ENCODE data around the gene SYT14.
"Not testable (repeated sequence)": the region's sequence is repeated elsewhere in the genome, so short reads cannot be mapped to it uniquely, and the experiment has no call there.

Gene SYT14

DNA sequence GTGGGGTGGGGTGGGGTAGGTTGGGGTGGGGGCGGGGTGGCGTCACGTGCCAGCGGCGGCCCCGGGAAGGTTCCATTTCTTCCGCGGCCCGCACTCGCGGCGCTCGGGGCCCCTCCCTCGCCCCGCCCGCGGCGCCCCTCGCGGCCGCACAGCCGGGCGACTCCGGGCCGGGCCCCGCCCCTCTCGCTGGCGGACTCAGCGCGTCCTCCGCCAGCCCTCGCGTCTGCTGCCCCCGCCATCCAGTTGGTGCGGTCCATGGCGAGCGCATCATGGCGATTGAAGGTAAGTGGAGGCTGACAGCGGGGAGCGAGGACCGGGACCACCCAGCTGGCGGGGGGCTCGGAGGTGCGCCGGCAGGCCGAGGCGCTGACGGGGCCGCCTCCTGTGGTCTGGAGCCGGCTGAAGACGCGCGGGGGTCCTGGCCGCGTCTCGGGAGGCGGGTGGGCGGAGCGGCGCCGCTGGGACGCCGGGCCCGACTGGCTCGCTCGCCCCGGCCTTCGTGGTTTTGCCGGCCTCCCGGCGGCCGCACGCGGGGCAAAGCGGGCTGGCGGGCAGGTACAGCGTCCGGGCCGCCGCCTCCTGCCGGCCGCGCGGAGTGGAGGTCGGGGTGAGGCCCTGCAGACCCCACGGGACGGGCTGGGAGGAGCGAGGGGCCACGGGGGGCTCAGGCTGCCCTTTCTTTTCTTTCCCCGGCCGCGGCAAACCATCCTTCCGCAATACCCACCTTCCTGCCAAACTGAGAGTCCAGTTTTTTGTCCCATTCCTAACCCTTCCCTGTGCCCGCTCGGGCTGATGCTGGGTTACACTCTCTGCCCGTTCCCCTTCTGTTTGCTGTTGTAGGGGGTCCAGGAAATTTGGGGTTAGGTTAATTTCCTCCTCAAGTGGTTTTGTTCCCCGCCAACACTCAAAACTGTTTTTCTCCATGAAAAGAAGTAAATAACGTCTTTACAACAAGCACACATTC is at the start of gene SYT14:
TSS of gene SYT14 (plus strand) at position 222 of the 964 bp plus-strand sequence. CDS start at position 270, 48 bp downstream.
- DNase-seq (ENCODE audit: low spot score): no peak

DNA sequence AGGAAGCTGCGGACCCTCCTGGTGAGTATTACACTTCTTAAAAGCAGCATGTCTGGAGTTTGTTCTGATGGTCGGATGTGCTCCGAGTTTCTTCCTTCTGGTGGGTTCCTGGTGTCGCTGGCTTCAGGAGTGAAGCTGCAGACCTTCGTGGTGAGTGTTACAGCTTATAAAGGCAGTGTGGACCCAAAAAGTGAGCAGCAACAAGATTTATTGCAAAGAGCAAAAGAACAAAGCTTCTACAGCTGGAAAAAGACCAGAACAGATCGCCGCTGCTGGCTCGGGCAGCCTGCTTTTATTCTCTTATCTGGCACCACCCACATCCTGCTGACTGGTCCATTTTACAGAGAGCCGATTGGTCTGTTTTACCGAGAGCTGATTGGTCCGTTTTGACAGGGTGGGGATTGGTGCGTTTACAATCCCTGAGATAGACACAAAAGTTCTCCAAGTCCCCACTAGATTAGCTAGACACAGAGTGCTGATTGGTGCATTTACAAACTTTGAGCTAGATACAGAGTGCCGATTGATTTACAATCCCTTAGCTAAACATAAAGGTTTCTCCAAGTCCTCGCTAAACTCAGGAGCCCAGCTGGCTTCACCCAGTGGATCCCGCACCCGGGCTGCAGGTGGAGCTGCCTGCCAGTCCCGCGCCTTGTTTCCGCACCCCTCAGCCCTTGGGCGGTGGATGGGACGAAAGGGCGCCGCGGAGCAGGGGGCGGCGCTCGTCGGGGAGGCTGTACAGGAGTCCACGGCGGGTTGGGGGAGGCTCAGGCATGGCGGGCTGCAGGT is 49.5 kb upstream of the SYT14 start:
- not testable (repeated sequence) for DNase-seq (ENCODE audit: low spot score)

DNA sequence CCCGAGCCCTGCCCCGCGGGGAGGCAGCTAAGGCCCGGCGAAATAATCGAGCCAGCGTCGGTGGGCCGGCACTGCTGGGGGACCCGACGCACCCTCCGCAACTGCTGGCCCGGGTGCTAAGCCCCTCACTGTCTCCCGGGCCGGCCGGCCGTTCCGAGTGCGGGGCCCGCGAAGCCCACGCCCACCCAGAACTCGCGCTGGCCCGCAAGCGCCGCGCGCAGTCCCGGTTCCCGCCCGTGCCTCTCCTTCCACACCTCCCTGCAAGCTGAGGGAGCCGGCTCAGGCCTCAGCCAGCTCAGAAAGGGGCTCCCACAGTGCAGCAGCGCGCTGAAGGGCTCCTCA is 49.0 kb upstream of the SYT14 start:
- no peak for DNase-seq (ENCODE audit: low spot score)

DNA sequence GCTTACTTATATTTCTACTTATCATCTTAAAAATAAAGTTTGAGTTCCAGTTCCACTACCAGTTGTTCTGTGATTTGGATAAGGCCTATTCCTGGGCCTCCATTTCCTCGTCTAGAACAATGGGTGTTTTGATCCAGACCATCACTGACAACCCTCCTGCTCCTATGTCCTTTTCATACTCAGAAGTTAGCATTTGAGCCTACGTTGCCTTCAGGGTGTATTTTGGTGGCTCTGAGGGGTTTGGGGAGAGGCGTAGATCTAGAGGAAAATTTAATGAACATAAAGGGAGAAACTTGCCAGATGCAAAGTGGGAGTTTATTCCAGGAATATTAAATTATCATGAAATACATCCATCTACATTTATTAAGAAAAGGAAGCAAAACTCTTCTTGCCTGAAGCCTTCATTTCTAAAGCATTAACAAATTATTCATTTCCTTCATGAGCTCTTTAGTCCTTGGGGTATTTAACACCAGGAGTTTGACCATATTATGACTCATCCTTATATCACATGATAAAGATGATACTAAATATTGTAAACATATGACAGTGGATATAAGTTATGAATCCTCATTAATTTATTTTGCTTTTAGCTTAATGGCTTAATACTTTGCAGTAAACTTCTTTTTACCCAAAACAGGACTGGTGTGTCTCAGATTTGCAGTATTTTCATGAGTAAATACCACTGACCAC is 47.2 kb upstream of the SYT14 start:
- no peak for DNase-seq (ENCODE audit: low spot score)

DNA sequence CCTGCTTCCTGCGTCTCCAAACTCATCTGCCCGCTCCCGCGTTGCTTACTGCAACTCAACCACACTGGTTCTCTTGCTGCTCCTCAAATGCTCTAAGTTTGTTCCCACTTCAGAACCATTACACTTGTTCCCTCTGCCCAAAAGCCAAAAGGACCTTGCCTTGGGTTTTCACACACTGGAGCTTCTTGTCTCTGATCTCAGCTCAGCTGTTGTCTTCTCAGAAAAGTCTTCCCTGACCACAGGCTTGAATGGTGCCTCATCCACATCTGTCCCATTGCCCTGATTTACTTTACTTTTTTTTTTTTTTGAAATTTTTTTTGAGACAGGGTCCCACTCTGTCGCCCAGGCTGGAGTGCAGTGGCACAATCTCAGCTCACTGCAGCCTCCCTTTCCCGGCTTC is 44.3 kb upstream of the SYT14 start:
- no peak for DNase-seq (ENCODE audit: low spot score)

DNA sequence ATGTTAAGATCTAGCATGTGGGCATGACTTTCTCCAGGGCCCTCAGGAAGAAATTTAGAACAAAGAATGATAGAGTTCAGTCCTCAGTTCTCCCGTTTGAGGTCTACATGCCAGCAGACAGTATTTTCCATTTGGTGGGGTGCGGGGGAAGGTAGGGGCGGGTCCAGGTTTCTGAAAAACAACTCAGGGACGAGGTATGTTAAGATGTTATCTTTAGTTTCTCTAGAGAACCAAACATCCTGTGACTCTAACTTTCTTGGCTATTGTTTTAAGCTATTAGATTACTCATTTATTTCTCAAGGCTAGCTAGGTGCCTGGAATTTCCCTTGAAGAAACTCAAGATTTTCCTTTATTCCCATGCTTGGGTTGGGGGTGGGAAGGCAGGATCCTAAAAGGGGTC is 42.3 kb upstream of the SYT14 start:
- DNase-seq (ENCODE audit: low spot score): no peak

DNA sequence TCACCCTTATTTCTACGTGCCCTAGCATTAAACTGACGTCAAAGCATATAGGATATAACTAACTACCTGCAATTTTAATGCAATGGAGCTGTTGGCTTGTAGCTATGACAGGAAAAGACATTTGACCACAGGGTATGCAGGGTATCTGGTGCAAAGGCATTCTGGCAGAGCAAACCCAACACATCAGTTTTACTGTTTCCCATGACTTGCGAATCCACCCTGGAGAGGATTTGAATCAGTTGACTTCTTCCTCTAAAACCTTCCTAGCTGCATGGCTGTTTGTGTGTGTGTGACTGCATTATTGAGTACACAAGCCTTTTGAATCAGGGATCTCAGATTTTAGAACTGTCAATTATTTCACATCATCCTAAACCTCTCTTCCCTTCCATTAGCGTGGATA is 41.7 kb upstream of the SYT14 start:
- no peak for DNase-seq (ENCODE audit: low spot score)

DNA sequence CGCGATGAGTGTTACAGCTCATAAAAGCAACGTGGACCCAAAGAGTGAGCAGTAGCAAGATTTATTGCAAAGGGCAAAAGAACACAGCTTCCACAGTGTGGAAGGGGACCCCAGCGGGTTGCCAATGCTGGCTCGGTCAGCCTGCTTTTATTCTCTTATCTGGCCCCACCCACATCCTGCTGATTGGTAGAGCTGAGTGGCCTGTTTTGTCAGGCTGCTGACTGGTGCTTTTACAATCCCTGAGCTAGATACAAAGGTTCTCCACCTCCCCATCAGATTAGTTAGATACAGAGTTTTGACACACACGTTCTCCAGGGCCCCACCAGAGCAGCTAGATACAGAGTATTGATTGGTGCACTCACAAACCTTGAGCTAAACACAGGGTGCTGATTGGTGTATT is 39.7 kb upstream of the SYT14 start:
- not testable (repeated sequence) for DNase-seq (ENCODE audit: low spot score)

DNA sequence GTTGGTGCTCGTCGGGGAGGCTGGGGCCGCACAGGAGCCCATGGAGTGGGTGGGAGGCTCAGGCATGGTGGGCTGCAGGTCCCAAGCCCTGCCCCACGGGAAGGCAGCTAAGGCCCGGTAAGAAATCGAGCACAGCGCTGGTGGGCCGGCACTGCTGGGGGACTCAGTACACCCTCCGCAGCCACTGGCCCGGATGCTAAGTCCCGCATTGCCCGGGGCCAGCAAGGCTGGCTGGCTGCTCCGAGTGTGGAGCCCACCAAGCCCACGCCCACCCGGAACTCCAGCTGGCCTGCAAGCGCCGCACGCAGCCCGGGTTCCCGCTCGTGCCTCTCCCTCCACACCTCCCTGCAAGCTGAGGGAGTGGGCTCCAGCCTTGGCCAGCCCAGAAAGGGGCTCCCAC is 39.2 kb upstream of the SYT14 start:
- not testable (repeated sequence) for DNase-seq (ENCODE audit: low spot score)

DNA sequence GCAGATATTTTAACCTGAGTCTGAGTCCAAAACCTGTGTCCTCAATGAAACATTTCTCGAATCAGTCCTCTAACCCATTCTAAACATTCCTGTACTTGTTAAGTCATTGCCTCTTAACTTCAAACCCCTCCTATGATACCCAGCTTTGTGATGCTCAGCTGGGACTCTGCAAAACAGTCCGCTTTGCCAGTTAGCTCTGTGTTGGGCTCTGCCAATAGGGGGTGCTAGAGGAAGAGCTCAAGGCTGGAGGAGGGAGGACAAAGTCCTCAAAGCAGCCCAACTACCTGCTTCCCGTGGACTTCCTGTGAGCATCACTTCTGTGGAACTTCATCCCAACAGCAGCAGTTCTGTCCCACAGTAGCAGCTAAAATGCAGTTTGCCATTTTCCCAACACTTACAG is 38.1 kb upstream of the SYT14 start:
- no peak for DNase-seq (ENCODE audit: low spot score)

DNA sequence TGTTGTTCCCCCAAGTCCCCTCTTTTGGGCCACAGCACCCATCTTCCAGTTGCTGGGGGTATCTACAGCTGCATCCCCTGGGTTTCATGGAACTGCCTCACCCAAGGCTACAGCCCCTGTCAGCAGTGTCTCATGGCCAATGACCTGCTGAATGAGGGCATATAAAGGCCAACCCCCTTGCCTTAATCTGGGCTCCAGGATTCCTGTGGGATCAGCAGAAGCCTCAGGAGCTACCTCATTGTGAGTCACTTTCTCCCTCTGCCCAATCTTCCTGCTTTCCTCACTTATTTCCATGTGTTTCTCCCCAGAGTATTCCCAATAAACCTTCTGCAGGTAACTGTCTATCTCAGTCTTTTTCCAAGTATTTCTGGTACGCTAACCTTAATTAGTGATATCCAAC is 37.3 kb upstream of the SYT14 start:
- DNase-seq (ENCODE audit: low spot score): peak; percentile 19

DNA sequence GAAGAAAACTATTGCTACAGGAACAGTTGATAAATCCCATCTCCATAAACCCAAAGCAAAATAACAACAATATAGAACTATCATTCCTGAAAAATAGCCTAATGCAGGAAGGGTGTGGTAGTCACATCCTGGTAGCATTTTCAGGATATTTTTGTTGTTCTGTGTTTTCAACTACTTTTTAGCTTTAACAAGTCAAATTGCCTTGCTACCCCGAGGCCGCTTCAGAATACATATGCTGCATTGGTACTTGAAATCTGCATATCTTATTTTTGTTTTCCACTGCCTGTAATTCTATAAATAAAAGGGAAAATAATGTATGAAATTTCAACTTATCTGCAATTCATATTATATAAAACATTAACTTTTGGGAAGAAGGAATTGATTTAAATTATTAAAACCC is 36.8 kb upstream of the SYT14 start:
- no peak for DNase-seq (ENCODE audit: low spot score)

DNA sequence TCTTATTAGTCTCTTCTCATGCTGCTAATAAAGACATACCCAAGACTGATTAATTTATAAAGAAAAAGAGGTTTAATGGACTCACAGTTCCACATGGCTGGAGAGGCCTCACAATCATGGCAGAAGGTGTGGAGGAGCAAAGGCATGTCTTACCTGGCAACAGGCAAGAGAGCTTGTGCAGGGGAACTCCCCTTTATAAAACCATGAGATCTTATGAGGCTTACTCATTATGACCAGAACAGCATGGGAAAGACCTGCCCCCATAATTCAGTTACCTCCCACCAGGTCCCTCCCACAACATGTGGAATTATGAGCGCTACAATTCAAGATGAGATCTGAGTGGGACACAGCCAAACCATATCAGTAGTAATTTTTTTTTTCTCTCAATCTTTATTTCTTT is 33.2 kb upstream of the SYT14 start:
- DNase-seq (ENCODE audit: low spot score): not testable (repeated sequence)

DNA sequence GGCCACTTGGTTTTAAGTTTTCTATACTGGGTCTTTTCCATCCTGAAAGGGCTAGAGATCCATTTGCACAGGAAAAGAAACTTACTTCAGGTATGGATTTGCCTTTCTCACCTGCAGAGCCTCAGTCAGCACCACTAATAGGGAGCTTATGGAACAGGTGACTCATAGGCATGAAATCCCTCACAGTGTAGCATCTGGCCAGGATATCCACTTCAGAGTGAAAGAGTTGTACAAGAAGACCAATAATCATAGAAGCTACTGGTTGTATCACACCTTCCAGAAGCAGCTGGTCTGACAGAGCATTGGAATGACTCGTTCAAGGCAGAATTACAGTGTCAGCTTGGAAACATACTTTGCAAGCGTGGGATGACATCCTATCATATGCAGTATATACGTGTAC is 26.3 kb upstream of the SYT14 start:
- DNase-seq (ENCODE audit: low spot score): no peak

DNA sequence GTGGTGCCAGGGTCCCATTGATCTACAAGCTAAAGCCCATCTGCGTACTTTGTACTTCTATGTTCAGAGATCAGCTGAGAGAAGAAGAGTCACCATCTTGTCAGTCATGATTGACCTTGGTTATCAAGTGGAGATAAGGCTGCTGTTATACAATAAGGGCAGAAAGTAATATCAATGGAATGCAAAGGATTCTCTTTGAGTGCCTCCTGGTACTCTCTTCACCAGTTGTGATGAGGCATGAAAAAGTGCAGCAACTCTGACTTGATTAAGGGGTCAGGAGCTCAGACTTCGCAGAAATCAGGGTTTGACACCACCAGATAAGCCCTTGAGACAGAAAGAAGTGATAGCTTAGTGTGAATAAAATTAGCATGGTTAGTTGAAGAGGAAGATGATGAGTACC is 25.7 kb upstream of the SYT14 start:
- DNase-seq (ENCODE audit: low spot score): no peak

DNA sequence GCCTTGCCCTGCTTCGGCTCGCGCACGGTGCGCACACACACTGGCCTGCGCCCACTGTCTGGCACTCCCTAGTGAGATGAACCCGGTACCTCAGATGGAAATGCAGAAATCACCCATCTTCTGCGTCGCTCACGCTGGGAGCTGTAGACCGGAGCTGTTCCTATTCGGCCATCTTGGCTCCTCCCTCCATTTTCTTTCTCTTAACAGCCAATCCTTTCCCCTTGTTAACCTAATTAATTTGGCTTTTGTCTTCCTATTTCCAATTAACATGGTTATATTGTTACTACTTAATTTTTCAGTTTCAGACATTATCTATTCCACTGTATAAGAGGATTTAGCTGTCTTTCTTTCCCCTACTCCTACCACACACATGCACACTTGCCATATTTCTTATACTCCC is 18.4 kb upstream of the SYT14 start:
- not testable (repeated sequence) for DNase-seq (ENCODE audit: low spot score)

DNA sequence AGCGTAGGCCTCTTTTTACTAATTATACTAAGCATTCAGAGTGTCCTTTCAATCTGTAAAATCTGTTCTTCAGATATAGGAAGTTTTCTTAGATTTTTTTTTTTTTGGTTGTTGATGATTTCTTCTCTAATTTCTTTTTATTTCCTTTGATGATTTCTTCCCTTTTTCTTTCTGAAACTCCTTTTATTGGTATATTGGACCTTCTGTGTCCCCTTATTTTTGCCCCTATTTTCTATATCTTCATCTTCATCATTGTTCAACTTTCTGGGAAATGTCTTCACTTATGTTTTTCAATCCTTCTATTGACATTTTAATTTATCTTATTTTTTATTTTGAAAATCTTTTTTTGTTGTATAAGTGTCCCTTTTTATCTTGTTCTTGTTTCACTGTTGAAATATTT is 17.2 kb upstream of the SYT14 start:
- DNase-seq (ENCODE audit: low spot score): no peak

DNA sequence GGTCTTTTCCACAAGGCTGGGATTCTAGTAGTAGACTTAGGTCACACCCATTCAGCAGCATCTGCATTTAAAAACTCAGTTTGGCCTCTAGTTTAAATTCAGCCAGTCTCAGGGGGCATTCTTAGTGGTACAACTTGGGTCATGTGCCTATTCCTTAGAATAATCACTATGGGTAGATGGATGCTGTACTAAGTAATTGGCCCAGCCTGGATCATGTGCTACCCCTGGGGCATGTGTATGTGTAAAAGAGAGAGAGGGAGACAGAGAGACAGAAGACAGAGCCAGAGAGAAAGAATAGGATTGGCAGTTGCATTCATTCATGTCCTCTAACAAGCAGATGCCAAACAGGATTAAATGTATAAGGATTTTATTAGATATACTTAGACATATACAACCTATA is 13.6 kb upstream of the SYT14 start:
- DNase-seq (ENCODE audit: low spot score): no peak

DNA sequence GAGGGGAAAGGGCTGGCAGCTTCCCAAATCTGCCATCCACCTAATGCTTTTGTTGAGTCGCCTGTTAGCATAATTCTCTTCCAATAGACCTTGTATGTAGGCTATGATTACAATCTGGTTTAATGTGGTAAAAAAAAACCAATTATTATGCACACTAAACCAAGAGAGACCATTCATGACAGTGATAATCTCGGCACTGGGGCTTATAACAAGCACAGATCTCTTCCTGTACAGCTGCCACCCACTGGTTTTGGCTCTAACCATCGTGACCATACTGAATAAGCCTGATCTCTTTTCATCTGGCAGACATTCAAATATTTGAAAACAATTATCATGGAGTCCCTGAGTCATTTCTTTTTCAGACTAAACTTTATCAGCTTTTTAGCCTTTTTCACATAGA is 12.0 kb upstream of the SYT14 start:
- DNase-seq (ENCODE audit: low spot score): peak; percentile 28

DNA sequence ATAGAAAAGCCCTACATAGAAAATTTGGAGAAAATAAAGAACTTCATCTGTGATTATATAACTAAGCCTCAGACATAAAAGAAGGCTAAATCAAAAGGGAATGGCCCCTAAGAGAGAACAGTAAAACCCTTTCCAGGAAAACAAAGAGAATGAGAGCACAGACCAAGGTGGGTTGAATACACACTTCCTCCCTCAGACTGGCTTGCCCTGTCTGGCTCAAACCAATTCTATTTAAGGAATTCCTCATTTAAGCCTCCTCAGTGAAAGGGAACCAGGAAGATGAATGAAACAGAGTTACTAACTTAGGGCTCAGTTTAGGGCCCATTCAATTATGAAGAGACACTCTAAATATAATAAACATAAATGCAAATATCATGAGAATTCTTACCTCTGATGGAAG is 10.6 kb upstream of the SYT14 start:
- DNase-seq (ENCODE audit: low spot score): no peak

DNA sequence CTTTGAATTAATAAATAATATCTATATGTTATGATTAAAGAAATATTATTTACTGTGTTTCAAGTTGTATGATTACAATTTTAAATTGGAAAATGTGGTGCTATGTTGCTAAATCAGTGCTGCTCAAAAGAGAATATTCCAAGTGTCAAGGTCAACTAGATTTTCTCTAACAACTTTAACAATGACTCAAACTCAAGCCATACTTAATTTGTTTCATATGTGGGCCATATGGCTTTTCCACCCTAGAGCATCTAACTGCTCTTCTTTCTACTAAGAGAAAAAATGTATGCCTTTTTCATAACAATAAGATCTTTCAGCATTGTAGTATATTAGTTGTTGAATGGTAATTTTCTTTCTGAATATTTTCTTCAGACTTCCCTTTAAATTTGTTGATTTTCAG is 8.3 kb upstream of the SYT14 start:
- DNase-seq (ENCODE audit: low spot score): no peak

DNA sequence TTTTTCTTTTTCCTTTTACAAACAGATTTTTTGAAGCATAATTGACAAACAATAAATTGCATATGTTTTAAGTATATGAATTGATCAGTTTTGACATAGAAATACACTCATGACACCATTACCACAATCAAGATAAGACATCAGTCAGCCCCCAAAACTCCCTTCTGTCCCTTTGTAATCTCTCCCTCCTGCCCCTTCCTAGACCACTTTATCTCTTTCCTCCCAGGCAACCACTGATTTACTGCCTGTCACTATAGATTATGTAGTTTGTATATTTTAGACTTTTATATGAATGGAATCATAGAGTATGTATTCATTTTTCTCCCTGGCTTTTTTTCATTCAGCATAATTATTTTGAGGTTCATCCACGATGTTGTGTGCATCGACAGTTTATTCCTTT is 6.9 kb upstream of the SYT14 start:
- no peak for DNase-seq (ENCODE audit: low spot score)

DNA sequence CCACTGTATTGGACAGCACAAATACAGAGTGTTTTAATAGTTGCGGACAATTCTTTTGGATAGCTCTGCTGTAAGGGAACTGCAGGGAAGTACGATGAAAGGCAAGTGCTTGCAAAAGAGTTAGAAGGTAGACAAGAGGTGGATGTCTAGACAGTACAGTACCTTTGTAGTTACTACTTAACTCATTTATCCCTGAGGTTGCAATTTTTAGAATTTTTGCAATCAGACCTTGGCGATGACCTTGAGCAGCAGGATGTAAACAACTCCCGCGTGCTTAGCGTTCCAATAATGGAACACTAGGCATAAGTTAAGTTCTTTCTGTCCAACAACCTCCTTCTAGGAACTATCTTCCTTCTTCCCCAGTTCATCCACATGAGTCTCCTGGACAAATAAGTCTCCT is 1.9 kb upstream of the SYT14 start:
- no peak for DNase-seq (ENCODE audit: low spot score)

Measured in SW480 (cell line).